Measurements from ENCODE around the gene PRCP.
"Not testable (repeated sequence)": the region's sequence is repeated elsewhere in the genome, so short reads cannot be mapped to it uniquely, and the experiment has no call there.

The PRCP gene

DNA sequence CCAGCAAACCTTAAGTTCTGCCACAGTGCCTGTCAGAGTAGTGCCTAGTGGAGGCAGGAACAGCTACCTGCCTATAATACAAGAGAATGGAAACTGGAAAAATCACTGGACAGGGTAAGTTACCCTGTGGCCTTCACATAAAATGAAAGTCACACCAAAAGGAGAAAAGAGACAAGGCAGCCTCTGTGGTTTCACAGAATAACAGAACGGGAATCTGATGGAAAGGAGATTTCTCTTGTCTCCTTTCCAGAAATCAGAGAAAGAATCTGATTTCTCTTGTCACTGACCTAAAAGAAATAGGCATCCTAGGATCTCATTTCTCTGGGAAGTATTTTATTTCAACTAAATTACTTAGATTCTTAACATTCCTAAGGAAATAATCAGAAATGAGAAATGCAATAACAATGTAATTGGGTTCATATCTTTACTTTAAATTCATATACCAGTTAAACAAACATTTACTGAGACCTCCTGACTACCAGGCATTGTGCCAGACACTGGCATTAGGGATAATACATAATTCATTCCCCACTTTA is 41.6 kb downstream of the PRCP start:
- TF ChIP-seq CTCF (conservative IDR thresholded peaks at IDR 0.05): no peak
- TF ChIP-seq ZFX (IDR thresholded peaks at IDR 0.05): no peak
- no peak overlapping the region for H3K27ac ChIP-seq

DNA sequence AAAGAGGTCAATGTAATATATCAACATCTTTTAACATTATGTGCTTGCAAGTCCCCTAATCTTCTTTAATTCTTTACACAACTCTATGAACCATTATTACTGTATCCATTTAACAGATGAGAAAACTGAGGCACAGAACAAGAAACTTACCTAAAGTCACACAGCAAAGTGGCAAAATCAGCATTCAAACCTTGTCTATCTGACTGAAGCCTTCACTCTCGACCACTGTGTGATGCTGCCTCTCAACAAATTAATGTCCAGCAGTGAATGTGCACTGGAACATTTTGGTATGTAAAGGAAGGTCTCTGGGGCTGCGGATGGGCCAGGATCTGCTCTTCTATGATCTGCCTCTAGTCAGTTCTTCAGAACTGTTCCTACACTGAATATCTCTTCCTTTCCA is 42.1 kb downstream of the PRCP start:
- H3K27ac ChIP-seq: no peak overlapping the region
- TF ChIP-seq ZFX (IDR thresholded peaks at IDR 0.05) (no peak), CTCF (conservative IDR thresholded peaks at IDR 0.05) (no peak)

- H3K27ac ChIP-seq: no peak overlapping the region
- TF ChIP-seq ZFX (IDR thresholded peaks at IDR 0.05) (no peak), CTCF (conservative IDR thresholded peaks at IDR 0.05) (no peak)
Measured at GRCh38 chr11:82857145-82857544, 43.1 kb downstream of the PRCP start.

DNA sequence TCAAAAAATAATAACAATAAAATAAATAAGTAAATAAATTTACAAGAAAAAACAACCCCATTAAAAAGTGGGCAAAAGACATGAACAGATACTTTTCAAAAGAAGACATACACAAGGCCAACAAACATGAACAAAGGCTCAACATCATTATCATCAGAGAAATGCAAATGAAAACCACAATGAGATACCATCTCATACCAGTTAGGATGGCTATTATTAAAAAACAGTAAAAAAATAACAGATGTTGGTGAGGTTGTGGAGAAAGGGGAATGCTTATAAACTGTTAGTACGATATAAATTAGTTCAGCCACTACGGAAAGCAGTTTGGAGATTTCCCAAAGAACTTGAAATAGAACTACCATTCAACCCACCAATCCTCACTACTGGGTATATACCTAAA is 44.6 kb downstream of the PRCP start:
- no peak overlapping the region for H3K27ac ChIP-seq
- no peak for TF ChIP-seq ZFX (IDR thresholded peaks at IDR 0.05)
- TF ChIP-seq CTCF (conservative IDR thresholded peaks at IDR 0.05): no peak

DNA sequence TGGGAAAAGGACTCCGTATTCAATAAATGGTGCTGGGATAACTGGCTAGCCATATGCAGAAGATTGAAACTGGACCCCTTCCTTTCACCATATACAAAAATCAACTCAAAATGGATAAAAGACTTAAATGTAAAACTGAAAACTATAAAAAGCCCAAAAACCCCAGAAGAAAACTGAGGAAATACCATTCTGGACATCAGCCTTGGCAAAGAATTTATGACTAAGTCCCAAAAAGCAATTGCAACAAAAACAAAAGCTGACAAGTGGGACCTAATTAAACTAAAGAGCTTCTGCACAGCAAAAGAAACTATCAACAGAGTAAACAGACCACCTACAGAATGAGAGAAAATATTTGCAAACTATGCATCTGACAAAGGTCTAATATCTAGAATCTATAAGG is 45.3 kb downstream of the PRCP start:
- H3K27ac ChIP-seq: not testable (repeated sequence)

GRCh38 chr11:82854242-82854641 is 46.0 kb downstream of the PRCP start:
- no peak for TF ChIP-seq ZFX (IDR thresholded peaks at IDR 0.05)
- TF ChIP-seq CTCF (conservative IDR thresholded peaks at IDR 0.05): no peak
- no peak overlapping the region for H3K27ac ChIP-seq

DNA sequence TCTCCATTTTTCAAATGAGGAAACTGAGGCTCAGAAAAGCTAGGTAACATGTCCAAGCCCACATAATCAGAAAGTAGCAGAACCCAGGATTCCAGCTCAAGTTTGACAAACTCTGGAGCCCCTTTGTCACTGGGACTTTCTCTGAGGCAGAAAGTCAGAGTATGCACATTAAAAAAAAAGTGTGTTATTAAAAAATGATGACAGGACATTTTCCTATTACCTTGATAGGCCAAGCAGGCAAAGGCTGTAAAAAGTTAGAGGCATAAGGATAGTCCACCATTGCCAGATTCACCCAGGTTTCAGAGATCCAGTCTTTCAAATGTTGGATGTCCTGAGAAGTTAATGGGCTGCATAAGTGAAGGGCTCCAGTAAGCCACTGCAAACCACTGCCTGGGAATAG is 51.4 kb downstream of the PRCP start:
- TF ChIP-seq CTCF (conservative IDR thresholded peaks at IDR 0.05): no peak
- no peak for TF ChIP-seq ZFX (IDR thresholded peaks at IDR 0.05)
- H3K27ac ChIP-seq: no peak overlapping the region
